GM12872 (cell line): ENCODE data around the gene KRABD2.
A peak's percentile ranks its signal among the peaks of the same experiment; 100 is the strongest.

ENCODE experiments used
- CTCF ChIP-seq: IDR thresholded peaks from 3 replicates; pipeline ENCODE4 v1.5.1; 2011; ENCODE audit warnings: low read depth, mild to moderate bottlenecking, low read length, moderate library complexity; ENCODE audit not compliant: insufficient read depth

The KRABD2 gene

GRCh38 chr17:8376271-8377067 lies at the start of gene KRABD2:
Gene KRABD2, minus strand, starts transcription at chr17:8376704.
- TF ChIP-seq CTCF, result peak; percentile 78

- TF ChIP-seq CTCF, result no peak
These were observed 45.1 kb upstream of the KRABD2 start for GRCh38 chr17:8421571-8421970.

GRCh38 chr17:8420041-8420934 lies 43.8 kb upstream of the KRABD2 start:
- TF ChIP-seq CTCF, result no peak

GRCh38 chr17:8419305-8419704 lies 42.8 kb upstream of the KRABD2 start:
- TF ChIP-seq CTCF, result no peak

GRCh38 chr17:8418471-8418870 lies 42.0 kb upstream of the KRABD2 start:
- TF ChIP-seq CTCF, result no peak

GRCh38 chr17:8417806-8418205 lies 41.3 kb upstream of the KRABD2 start:
- no peak for TF ChIP-seq CTCF

- no peak for TF ChIP-seq CTCF
These were observed 37.4 kb upstream of the KRABD2 start for GRCh38 chr17:8413938-8414337.
